H1 (cell line): ENCODE results near the gene DHX9. TPM values are rescaled to one million over a fixed set of nuclear protein-coding genes. Genes with fewer than 3 reads are reported as not detected.

Experiments used
- FOSL1 ChIP-seq: IDR thresholded peaks from 2 replicates; pipeline ENCODE4 v1.6.1; 2011; ENCODE audit warnings: mild to moderate bottlenecking, low read depth, low read length, moderate library complexity; ENCODE audit not compliant: insufficient read depth
- GTF2F1 ChIP-seq: IDR thresholded peaks from 2 replicates; pipeline ENCODE4 v1.6.1; 2012; ENCODE audit warnings: low read depth, low read length, improper control_type of control experiment, borderline replicate concordance
- JUND ChIP-seq: IDR thresholded peaks from 2 replicates; pipeline ENCODE4 v1.6.1; 2011; ENCODE audit warnings: mild to moderate bottlenecking, improper control_type of control experiment, low read length
- KDM5A ChIP-seq: fragments of 200-600 bp; IDR thresholded peaks from 2 replicates; pipeline ENCODE4 v1.7.1; 2012; ENCODE audit warnings: mild to moderate bottlenecking, low read length, inconsistent platforms, mixed read lengths
- NRF1 ChIP-seq: IDR thresholded peaks from 2 replicates; pipeline ENCODE4 v1.6.1; 2011; ENCODE audit warnings: mild to moderate bottlenecking, low read depth, low read length, improper control_type of control experiment
- SIN3A ChIP-seq, 2 experiments: IDR thresholded peaks in 1 of 2; conservative IDR thresholded peaks in 1 of 2; 2 replicates each; pipeline ENCODE4 v1.6.1; 2011 to 2012; ENCODE audit warnings: low read length in 2 of 2, improper control_type of control experiment in 1 of 2, low read depth in 1 of 2, mild to moderate bottlenecking in 1 of 2
- polyA plus RNA-seq, 7 experiments: library from polyadenylated mRNA; depleted of rRNA in 3 of 7; stranded (reverse) in 5 of 7; unstranded in 2 of 7; fragments of >200 nt in 5 of 7; fragments of 200-250 nt in 2 of 7; gene quantifications; 1 replicate in 5 of 7; 2 replicates in 1 of 7; 4 replicates in 1 of 7; pipeline versions ENCODE4 v1.2.1 to v1.2.3, GENCODE V29; 2011 to 2013; ENCODE audit warnings: missing spikeins in 2 of 7, mixed read lengths in 2 of 7
- total RNA-seq: library from RNA; stranded (reverse); fragmentation: NEBNext Ultra II Directional; extraction: Animal tissue kit (Norgen Biotek cat#: 25700); gene quantifications from 2 replicates; pipeline ENCODE4 v1.2.1, GENCODE V29; 2021
- TF ChIP-seq, protein P1 (sequence below): IDR thresholded peaks from 2 replicates; pipeline ENCODE4 v1.6.1; 2012; ENCODE audit warnings: low read length, inconsistent platforms

DHX9 gene
- total and polyA plus RNA-seq, 2 of the 8 experiments (the other 6 are each of a cell fraction or from before 2014, with no cell fraction given) = 153 to 333 TPM

DNA sequence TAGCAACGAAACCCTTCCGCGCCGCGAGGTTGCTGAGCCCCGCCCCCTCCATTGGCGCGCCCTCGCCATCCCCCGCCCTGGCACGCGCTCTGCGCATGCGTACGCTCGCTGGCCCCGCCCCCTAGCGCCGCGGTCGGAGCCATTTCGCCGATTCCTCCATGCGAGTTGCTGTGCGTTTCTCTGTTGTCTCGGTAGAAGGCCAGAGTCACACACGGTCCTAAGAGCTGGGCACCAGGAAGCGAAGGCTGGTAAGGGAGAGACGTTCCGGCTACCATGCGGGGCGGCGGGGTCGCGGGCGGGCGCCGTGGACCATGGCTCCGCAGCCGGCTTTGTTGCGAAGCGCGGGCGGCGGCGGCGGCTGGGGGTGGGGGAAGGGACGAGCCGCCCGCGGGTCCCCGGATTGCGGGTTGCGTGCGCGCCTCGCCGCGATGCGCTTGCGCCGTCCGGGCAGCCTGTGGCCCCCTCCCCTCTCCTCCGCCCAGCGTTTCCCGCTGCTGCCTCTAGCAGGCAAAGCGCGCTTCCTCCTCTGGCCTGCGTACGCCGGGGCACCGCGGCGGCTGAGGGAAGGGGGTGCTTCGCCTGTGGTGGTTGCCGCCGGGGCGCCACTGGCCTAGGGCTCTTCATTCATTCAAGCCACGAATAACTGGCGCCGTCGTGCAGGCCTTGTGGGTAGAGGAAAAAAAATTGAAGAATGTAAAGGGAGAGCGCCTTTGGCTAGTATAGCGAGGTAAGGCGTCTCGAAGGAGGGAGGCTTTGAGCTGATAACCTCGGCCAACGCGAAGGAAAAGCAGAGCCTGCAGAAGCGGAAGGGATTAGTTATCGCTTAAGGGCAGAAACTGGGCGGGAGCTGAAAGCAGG is at the start of gene DHX9 (continued):
- TF ChIP-seq, protein P1, sequence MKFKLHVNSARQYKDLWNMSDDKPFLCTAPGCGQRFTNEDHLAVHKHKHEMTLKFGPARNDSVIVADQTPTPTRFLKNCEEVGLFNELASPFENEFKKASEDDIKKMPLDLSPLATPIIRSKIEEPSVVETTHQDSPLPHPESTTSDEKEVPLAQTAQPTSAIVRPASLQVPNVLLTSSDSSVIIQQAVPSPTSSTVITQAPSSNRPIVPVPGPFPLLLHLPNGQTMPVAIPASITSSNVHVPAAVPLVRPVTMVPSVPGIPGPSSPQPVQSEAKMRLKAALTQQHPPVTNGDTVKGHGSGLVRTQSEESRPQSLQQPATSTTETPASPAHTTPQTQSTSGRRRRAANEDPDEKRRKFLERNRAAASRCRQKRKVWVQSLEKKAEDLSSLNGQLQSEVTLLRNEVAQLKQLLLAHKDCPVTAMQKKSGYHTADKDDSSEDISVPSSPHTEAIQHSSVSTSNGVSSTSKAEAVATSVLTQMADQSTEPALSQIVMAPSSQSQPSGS = peak; percentile 67; the same call in 1 of the 2 replicates
- TF ChIP-seq GTF2F1 (no peak; the same call in 1 of the 2 replicates), JUND (peak; percentile 17; the same call in 1 of the 2 replicates), SIN3A (conservative IDR thresholded peaks at IDR 0.05 in 1 of 2, IDR thresholded peaks at IDR 0.05 in 1 of 2; ENCODE audit: low read depth in 1 of 2, low read length in 2 of 2) (peak; percentile 5 to 69; a peak in 1 of 4 replicates), KDM5A (no peak), FOSL1 (no peak), NRF1 (peak; percentile 92)
